GM18505 (cell line): ENCODE data around the gene C19orf53.

Experiments
- ATAC-seq: cut with Tn5 transposase; IDR thresholded peaks from one replicate; pipeline ENCODE4 v1.9.1; 2021; ENCODE audit not compliant: unreplicated experiment
- POLR2A ChIP-seq: IDR thresholded peaks from 4 replicates; pipeline ENCODE4 v1.6.1; 2011; ENCODE audit warnings: borderline replicate concordance; ENCODE audit not compliant: insufficient read depth, insufficient read length; ENCODE audit errors: extremely low read depth

Gene C19orf53

GRCh38 chr19:13774217-13775191 lies at the start of gene C19orf53:
Gene C19orf53 (plus strand): TSS chr19:13774456. CDS start chr19:13774478, 22 bp downstream.
- peak; percentile 86 for TF ChIP-seq POLR2A
- peak; percentile 73 for ATAC-seq

DNA sequence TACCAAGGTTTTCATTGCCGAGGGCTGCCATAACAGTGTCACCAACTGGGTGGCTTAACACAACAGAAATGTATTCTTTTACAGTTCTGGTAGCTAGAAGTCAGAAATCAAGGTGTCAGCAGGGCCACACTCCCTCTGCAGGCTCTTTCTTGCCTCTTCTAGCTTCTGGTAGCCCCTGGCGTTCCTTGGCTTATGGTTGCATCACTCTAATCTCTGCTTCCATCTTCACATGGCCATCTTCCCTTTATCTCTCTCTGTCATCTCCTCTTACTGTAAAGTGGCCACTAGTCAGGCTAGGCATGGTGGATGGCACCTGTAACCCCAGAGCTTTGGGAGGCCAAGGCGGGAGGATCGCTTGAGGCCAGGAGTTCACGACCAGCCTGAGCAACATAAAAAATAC lies 47.9 kb upstream of the C19orf53 start:
- no peak for TF ChIP-seq POLR2A
- no peak for ATAC-seq

DNA sequence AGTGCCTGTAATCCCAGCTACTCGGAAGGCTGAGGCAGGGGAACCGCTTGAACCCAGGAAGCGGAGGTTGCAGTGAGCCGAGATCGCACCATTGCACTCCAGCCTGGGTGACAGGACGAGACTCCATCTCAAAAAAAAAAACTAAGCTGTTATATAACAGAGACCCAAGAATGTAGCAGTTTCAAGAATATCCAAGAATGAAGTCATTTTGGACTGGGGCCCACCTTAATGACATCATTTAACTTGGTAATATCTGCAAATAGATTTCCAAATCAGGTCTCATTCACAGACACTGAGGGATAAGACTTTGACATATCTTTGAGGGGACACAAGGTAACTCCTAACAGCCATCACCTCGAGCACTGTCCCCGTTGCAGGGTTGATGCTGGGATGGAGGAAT lies 46.5 kb upstream of the C19orf53 start:
- TF ChIP-seq POLR2A, result no peak
- no peak for ATAC-seq

GRCh38 chr19:13729859-13730258 lies 44.4 kb upstream of the C19orf53 start:
- no peak for ATAC-seq
- TF ChIP-seq POLR2A, result no peak

- peak; percentile 94 for ATAC-seq
- TF ChIP-seq POLR2A, result peak; percentile 84
Measured at GRCh38 chr19:13731147-13731964, 42.9 kb upstream of the C19orf53 start.

DNA sequence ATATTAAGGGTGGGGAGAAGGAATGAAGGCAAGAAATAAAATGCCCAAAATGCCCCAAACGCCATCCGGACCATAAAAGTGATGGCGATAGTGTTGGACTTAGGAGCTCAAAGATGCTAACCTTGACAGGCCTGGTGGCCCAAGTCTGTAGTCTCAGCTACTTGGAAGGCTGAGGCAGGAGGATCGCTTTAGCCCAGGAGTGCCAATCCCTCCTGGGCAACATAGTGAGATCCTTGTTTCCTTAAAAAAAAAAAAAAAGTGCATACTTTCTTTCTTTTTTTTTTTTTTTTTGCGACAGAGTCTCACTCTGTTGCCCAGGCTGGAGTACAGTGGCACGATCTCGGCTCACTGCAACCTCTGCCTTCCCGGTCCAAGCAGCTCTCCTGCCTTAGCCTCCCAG lies 41.9 kb upstream of the C19orf53 start:
- no peak for ATAC-seq
- TF ChIP-seq POLR2A, result no peak

GRCh38 chr19:13734751-13735150 lies 39.5 kb upstream of the C19orf53 start:
- no peak for TF ChIP-seq POLR2A

DNA sequence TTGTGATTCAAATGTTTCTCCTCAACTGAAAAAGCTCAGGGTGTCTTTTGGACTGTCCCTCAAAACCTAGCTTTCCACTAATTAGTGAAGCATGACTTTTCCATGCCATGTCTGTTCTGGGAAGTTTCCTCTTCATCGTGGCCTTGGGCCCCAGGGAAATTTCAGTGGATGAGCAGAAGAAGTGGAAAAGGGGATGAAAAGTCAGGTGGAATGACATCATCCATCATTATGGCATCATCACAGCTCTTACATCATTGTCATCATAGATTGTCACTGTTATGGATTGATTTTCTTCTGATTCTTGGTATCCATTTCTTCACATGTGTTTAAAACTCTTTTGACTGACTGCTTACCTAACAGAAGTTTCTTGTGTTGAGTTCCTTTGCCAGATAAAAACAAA lies 36.2 kb upstream of the C19orf53 start:
- ATAC-seq, result no peak
- TF ChIP-seq POLR2A, result no peak

More at GRCh38 chr19:13734751-13735150, 39.5 kb upstream of the C19orf53 start:
- no peak for ATAC-seq

DNA sequence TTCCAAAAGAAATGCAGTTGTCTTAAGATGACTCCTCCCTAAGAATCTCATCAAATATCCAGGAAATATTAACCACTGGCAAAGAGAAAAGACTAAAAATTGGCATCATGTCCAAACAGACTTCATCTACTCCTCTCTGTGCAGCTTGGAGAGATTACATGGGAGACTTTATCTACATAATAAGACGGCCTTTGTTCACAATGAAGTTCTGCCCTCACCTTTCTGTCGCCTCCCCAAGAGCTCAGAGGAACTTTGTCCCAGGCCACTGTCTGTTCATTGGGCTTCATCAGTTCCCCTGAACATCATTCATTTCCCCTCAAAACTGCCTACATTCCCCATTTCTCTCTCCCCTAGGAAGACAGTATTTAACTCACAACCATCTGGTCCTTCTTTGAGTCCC lies 32.4 kb upstream of the C19orf53 start:
- TF ChIP-seq POLR2A, result no peak
- no peak for ATAC-seq

DNA sequence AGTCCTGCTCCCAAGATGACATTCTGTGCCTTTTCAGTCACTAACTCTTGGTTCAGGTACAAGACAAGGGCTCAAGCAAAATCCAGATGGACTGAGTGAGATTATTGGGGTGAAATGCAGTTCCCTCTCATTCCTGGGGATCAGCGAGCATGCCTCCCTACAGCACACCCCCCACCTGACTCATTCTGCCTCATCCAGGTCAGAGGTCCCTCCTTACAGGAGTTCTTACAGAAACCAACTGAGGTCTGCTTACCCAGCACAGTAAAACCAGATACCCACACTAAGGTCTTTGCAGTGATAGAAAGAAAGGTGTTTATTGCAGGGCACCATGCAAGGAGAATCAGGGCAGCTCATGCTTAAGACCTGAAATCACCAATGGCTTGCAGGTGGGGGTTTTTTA lies 31.5 kb upstream of the C19orf53 start:
- TF ChIP-seq POLR2A, result no peak

DNA sequence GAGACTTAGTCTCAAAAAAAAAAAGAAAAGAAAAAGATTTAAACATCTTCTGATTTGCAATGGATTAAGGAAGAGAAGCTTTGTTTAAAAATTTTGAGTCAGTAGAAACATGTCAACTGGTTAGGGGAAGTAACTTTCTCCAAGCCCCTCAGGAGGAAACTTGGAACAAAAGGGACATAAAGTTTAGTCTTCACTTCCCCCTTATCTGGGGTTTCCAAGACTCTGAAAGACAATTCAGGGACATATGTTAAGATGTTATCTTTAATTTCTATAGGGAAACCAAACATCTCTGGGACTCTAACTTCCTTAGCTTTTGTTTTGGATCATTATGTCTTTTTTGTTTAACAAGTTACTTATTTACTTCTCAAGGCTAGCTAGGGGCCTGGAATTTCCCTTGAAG lies 30.1 kb upstream of the C19orf53 start:
- no peak for ATAC-seq
- no peak for TF ChIP-seq POLR2A

More for the DNA sequence above, 31.5 kb upstream of the C19orf53 start:
- ATAC-seq, result no peak

DNA sequence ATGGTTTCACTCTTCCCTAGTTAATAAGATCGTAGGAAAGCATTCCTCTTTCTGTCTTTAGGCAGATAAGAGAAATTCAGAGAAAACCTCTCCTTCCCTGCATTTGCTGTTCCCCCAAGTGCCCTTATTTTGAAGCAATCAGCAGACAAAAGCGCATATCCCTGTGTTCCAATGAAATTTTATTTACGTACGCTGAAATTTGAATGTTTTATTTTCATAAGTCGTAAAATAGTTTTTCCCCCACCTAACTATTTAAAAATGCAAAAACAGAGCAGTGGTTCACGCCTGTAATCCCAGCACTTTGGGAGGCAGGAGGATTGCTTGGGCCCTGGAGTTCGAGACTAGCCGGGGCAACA lies 27.2 kb upstream of the C19orf53 start:
- no peak for ATAC-seq
- no peak for TF ChIP-seq POLR2A

GRCh38 chr19:13748169-13748828 lies 26.0 kb upstream of the C19orf53 start:
- ATAC-seq, result no peak
- TF ChIP-seq POLR2A, result no peak
